NCI-H345 (cell line): ENCODE results near the gene KHDC3L.

Source experiments
- DNase-seq: peaks from one replicate; lab custom pipeline; 2025; lab: John Stamatoyannopoulos, UW

The KHDC3L gene

GRCh38 chr6:73362358-73362757 lies at the start of gene KHDC3L:
Gene KHDC3L, plus strand, starts transcription at chr6:73362658. Its CDS starts 72 bp downstream, at chr6:73362730.
- no peak for DNase-seq

GRCh38 chr6:73314577-73315492 lies 47.6 kb upstream of the KHDC3L start:
- DNase-seq, result no peak

GRCh38 chr6:73323323-73323722 lies 39.1 kb upstream of the KHDC3L start:
- DNase-seq, result no peak

- no peak for DNase-seq
Observed at GRCh38 chr6:73325656-73326055, 36.8 kb upstream of the KHDC3L start.

GRCh38 chr6:73328790-73329189 lies 33.7 kb upstream of the KHDC3L start:
- no peak for DNase-seq

- DNase-seq, result no peak
Observed at GRCh38 chr6:73329201-73329600, 33.3 kb upstream of the KHDC3L start.

GRCh38 chr6:73339340-73339739 lies 23.1 kb upstream of the KHDC3L start:
- no peak for DNase-seq

GRCh38 chr6:73340048-73340447 lies 22.4 kb upstream of the KHDC3L start:
- DNase-seq, result no peak

GRCh38 chr6:73341335-73341734 lies 21.1 kb upstream of the KHDC3L start:
- DNase-seq, result no peak

GRCh38 chr6:73342174-73342573 lies 20.3 kb upstream of the KHDC3L start:
- DNase-seq, result no peak

GRCh38 chr6:73343164-73343563 lies 19.3 kb upstream of the KHDC3L start:
- DNase-seq, result no peak

GRCh38 chr6:73348550-73349204 lies 13.8 kb upstream of the KHDC3L start:
- no peak for DNase-seq

GRCh38 chr6:73349311-73349710 lies 13.1 kb upstream of the KHDC3L start:
- no peak for DNase-seq

GRCh38 chr6:73353636-73354593 lies 8.5 kb upstream of the KHDC3L start, which contains the start of gene DPPA5:
Gene DPPA5, minus strand, starts transcription at chr6:73354276. Its CDS starts 51 bp downstream, at chr6:73354225.
- DNase-seq, result no peak

- DNase-seq, result no peak
Observed at GRCh38 chr6:73362869-73363536, 545 bp downstream of the KHDC3L start.

GRCh38 chr6:73363537-73363875 lies 1.0 kb downstream of the KHDC3L start:
- no peak for DNase-seq

GRCh38 chr6:73364121-73364520 lies 1.7 kb downstream of the KHDC3L start:
- DNase-seq, result no peak

GRCh38 chr6:73364549-73364948 lies 2.1 kb downstream of the KHDC3L start:
- DNase-seq, result no peak

- no peak for DNase-seq
Observed at GRCh38 chr6:73367761-73368355, 5.4 kb downstream of the KHDC3L start.

GRCh38 chr6:73368675-73369074 lies 6.2 kb downstream of the KHDC3L start:
- no peak for DNase-seq

- no peak for DNase-seq
Observed at GRCh38 chr6:73369157-73369556, 6.7 kb downstream of the KHDC3L start.
